H9 (cell line): ENCODE measurements around the gene NSMCE4A. TPM values are rescaled to one million over a fixed set of nuclear protein-coding genes. Genes with fewer than 3 reads are reported as not detected.

Experiments used
- DNase-seq: peaks from one replicate; pipeline ENCODE4 v3.0.0-alpha.2; 2017
- H2AFZ ChIP-seq: one replicate; pipeline ENCODE4 v1.6.1; 2013; ENCODE audit warnings: mild to moderate bottlenecking, low read length, control low read depth, moderate library complexity
- H2AK5ac ChIP-seq: 2 replicates; pipeline ENCODE4 v1.6.1; 2013; ENCODE audit warnings: low read length, control low read depth, mixed read lengths; ENCODE audit not compliant: insufficient read length
- H2BK120ac ChIP-seq: one replicate; pipeline ENCODE4 v1.6.1; 2013; ENCODE audit warnings: low read depth, mild to moderate bottlenecking, low read length, control low read depth, inconsistent platforms; ENCODE audit not compliant: poor library complexity, severe bottlenecking
- H2BK12ac ChIP-seq: 2 replicates; pipeline ENCODE4 v1.6.1; 2013; ENCODE audit warnings: low read length, control low read depth, mixed read lengths, low read depth; ENCODE audit not compliant: insufficient read length
- H2BK15ac ChIP-seq: 2 replicates; pipeline ENCODE4 v1.6.1; 2013; ENCODE audit warnings: low read depth, low read length, control low read depth
- H2BK20ac ChIP-seq: one replicate; pipeline ENCODE4 v1.6.1; 2013; ENCODE audit warnings: low read depth, mild to moderate bottlenecking, low read length, control low read depth, inconsistent platforms; ENCODE audit not compliant: poor library complexity, severe bottlenecking
- H2BK5ac ChIP-seq: 2 replicates; pipeline ENCODE4 v1.6.1; 2013; ENCODE audit warnings: low read length, control low read depth, mixed read lengths; ENCODE audit not compliant: insufficient read length
- H3K14ac ChIP-seq: 2 replicates; pipeline ENCODE4 v1.6.1; 2013; ENCODE audit warnings: low read length, control low read depth; ENCODE audit not compliant: insufficient read depth
- H3K18ac ChIP-seq: 2 replicates; pipeline ENCODE4 v1.6.1; 2013; ENCODE audit warnings: low read depth, mild to moderate bottlenecking, mixed read lengths, low read length, control low read depth; ENCODE audit not compliant: insufficient read length
- H3K23ac ChIP-seq: 2 replicates; pipeline ENCODE4 v1.6.1; 2013; ENCODE audit warnings: low read length, control low read depth, mixed read lengths, low read depth; ENCODE audit not compliant: insufficient read length
- H3K23me2 ChIP-seq: 2 replicates; pipeline ENCODE4 v1.6.1; 2013; ENCODE audit warnings: low read depth, mild to moderate bottlenecking, mixed read lengths, low read length, control low read depth; ENCODE audit not compliant: insufficient read length, poor library complexity, severe bottlenecking
- H3K27ac ChIP-seq: 2 replicates; pipeline ENCODE4 v1.5.1; 2013; ENCODE audit warnings: low read length, control low read depth, mixed read lengths, low read depth; ENCODE audit not compliant: insufficient read length
- H3K27me3 ChIP-seq: 2 replicates; pipeline ENCODE4 v1.6.1; 2013; ENCODE audit warnings: low read length, control low read depth, inconsistent platforms; ENCODE audit not compliant: insufficient read depth
- H3K4ac ChIP-seq: 2 replicates; pipeline ENCODE4 v1.6.1; 2013; ENCODE audit warnings: low read depth, mild to moderate bottlenecking, control low read depth, inconsistent platforms, low read length, moderate library complexity
- H3K4me1 ChIP-seq: 2 replicates; pipeline ENCODE4 v1.6.1; 2013; ENCODE audit warnings: low read length, control low read depth, inconsistent platforms; ENCODE audit not compliant: insufficient read depth
- H3K4me2 ChIP-seq: 2 replicates; pipeline ENCODE4 v1.6.1; 2013; ENCODE audit warnings: low read length, control low read depth, mixed read lengths; ENCODE audit not compliant: insufficient read length, insufficient read depth
- H3K56ac ChIP-seq: 2 replicates; pipeline ENCODE4 v1.6.1; 2013; ENCODE audit warnings: low read depth, mild to moderate bottlenecking, mixed read lengths, low read length, control low read depth; ENCODE audit not compliant: insufficient read length
- H3K79me1 ChIP-seq: 2 replicates; pipeline ENCODE4 v1.6.1; 2013; ENCODE audit warnings: low read depth, mild to moderate bottlenecking, moderate library complexity, low read length, control low read depth, inconsistent platforms; ENCODE audit not compliant: insufficient read depth, poor library complexity, severe bottlenecking
- H3K79me2 ChIP-seq: 2 replicates; pipeline ENCODE4 v1.6.1; 2013; ENCODE audit warnings: low read length, control low read depth, inconsistent platforms; ENCODE audit not compliant: insufficient read depth
- H3K9ac ChIP-seq: 2 replicates; pipeline ENCODE4 v1.6.1; 2013; ENCODE audit warnings: low read length, control low read depth, mixed read lengths; ENCODE audit not compliant: insufficient read length; ENCODE audit errors: extremely low read depth
- H3K9me3 ChIP-seq: one replicate; pipeline ENCODE4 v1.6.1; 2013; ENCODE audit warnings: low read depth, low read length, inconsistent platforms; ENCODE audit not compliant: control insufficient read depth
- H3T11ph ChIP-seq: one replicate; pipeline ENCODE4 v1.6.1; 2013; ENCODE audit warnings: mild to moderate bottlenecking, low read length, control low read depth, inconsistent platforms
- H4K20me1 ChIP-seq: one replicate; pipeline ENCODE4 v1.6.1; 2013; ENCODE audit not compliant: control insufficient read depth, insufficient read length, insufficient read depth
- H4K5ac ChIP-seq: 2 replicates; pipeline ENCODE4 v1.6.1; 2013; ENCODE audit warnings: low read depth, mild to moderate bottlenecking, mixed read lengths, low read length, control low read depth; ENCODE audit not compliant: insufficient read length
- H4K8ac ChIP-seq: replicated peaks from 2 replicates; pipeline ENCODE4 v1.6.1; 2013; ENCODE audit warnings: low read length, control low read depth, mixed read lengths, low read depth; ENCODE audit not compliant: insufficient read length
- H4K91ac ChIP-seq: 2 replicates; pipeline ENCODE4 v1.6.1; 2013; ENCODE audit warnings: low read depth, mild to moderate bottlenecking, moderate library complexity, mixed read lengths, low read length, control low read depth; ENCODE audit not compliant: insufficient read length
- H3K27ac Mint-ChIP-seq, 3 experiments: 2 replicates in 2 of 3; 3 replicates in 1 of 3; pipeline ENCODE4 v1.8.0; 2020 to 2021; ENCODE audit warnings: mixed read lengths in 3 of 3, mild to moderate bottlenecking in 1 of 3, moderate library complexity in 1 of 3
- H3K27me3 Mint-ChIP-seq: 2 replicates; pipeline ENCODE4 v1.8.0; 2021; ENCODE audit warnings: low read depth, mild to moderate bottlenecking, moderate library complexity, mixed read lengths
- H3K36me3 Mint-ChIP-seq, 3 experiments: 2 replicates in 2 of 3; 3 replicates in 1 of 3; pipeline ENCODE4 v1.8.0; 2020 to 2021; ENCODE audit warnings: low read depth in 3 of 3, mixed read lengths in 3 of 3; ENCODE audit not compliant: insufficient read depth in 1 of 3
- H3K4me1 Mint-ChIP-seq, 2 experiments: 2 replicates each; pipeline ENCODE4 v1.8.0; 2020; ENCODE audit warnings: mixed read lengths in 2 of 2
- H3K4me3 Mint-ChIP-seq, 2 experiments: 2 replicates in 1 of 2; 3 replicates in 1 of 2; pipeline ENCODE4 v1.8.0; 2020 to 2021; ENCODE audit warnings: mild to moderate bottlenecking in 2 of 2, mixed read lengths in 2 of 2, moderate library complexity in 1 of 2
- H3K9me3 Mint-ChIP-seq, 2 experiments: 2 replicates in 1 of 2; 3 replicates in 1 of 2; pipeline ENCODE4 v1.8.0; 2020; ENCODE audit warnings: mild to moderate bottlenecking in 2 of 2, mixed read lengths in 2 of 2, moderate library complexity in 1 of 2
- CTCF ChIP-seq: fragments of 200-600 bp; sonication (generic); conservative IDR thresholded peaks from 3 replicates; pipeline ENCODE4 v1.8.0; 2021; ENCODE audit warnings: antibody characterized with exemption, mild to moderate bottlenecking
- WGBS: extraction: QIAGEN DNeasy Blood & Tissue Kit; methylation state at CpG from one replicate; pipeline ENCODE4 v1.1.7; 2013; ENCODE audit warnings: missing lambda C conversion rate, low lambda C conversion rate, mixed read lengths; ENCODE audit not compliant: insufficient read length; ENCODE audit errors: extremely low coverage; 5-methylcytosine and 5-hydroxymethylcytosine counted together
- total RNA-seq: library from RNA; stranded (reverse); gene quantifications from 2 replicates; pipeline ENCODE4 v1.2.1, GENCODE V29; 2021

NSMCE4A gene
- total RNA-seq, 1 experiment from 2014 or later: 59.0 TPM

GRCh38 chr10:121911421-121911697, 63.7 kb downstream of the NSMCE4A start:
- Histone ChIP-seq H3K4ac (no peak overlapping the region), H2BK5ac (no peak overlapping the region), H2AK5ac (no peak overlapping the region), H3K23ac (no peak overlapping the region), H4K91ac (no peak overlapping the region), H3K18ac (no peak overlapping the region), H3K27ac (no peak overlapping the region), H3K56ac (no peak overlapping the region), H3T11ph (no peak overlapping the region), H3K79me1 (no peaks in the 10 kb centered on the region), H2AFZ (no peak overlapping the region), H2BK12ac (no peak overlapping the region), H4K8ac (no peak overlapping the region), H3K79me2 (no peaks in the 10 kb centered on the region), H3K9ac (no peak overlapping the region), H2BK120ac (no peak overlapping the region), H2BK15ac (no peak overlapping the region), H3K9me3 (no peaks in the 10 kb centered on the region), H3K27me3 (no peaks in the 10 kb centered on the region), H2BK20ac (no peak overlapping the region), H4K5ac (no peak overlapping the region), H3K4me1 (no peaks in the 10 kb centered on the region), H3K4me2 (no peak overlapping the region), H3K23me2 (no peaks in the 10 kb centered on the region), H3K14ac (no peak overlapping the region), H4K20me1 (no peaks in the 10 kb centered on the region)
- no peak for DNase-seq
- no peak overlapping the region for H3K27ac Mint-ChIP-seq
- TF ChIP-seq CTCF: no peak
- no CpG with 5 or more reads among the region's 2 CpGs for WGBS
- H3K4me3 Mint-ChIP-seq: no peak overlapping the region
- no peaks in the 10 kb centered on the region for H3K4me1 Mint-ChIP-seq
- H3K36me3 Mint-ChIP-seq: peaks cover 20 to 78% (median 62%) of the 10 kb centered on the region in 3 experiments
- H3K9me3 Mint-ChIP-seq: no peaks in the 10 kb centered on the region
- H3K27me3 Mint-ChIP-seq: no peaks in the 10 kb centered on the region
